A673 (cell line): ENCODE data around the gene PLA2G4A.
"Not testable (repeated sequence)": the region's sequence is repeated elsewhere in the genome, so short reads cannot be mapped to it uniquely, and the experiment has no call there.

Experiments used
- CTCF ChIP-seq: fragments of 300-800, 200-600 bp; sonication (generic); conservative IDR thresholded peaks from 2 replicates; pipeline ENCODE4 v1.5.1; 2017; ENCODE audit warnings: low read depth, mild to moderate bottlenecking, antibody characterized with exemption, low read length, moderate library complexity, mixed read lengths
- EZH2 ChIP-seq: fragments of 200-600 bp; sonication (generic); IDR thresholded peaks from 2 replicates; pipeline ENCODE4 v1.6.1; 2017; ENCODE audit warnings: borderline replicate concordance, low read depth, mild to moderate bottlenecking, mixed read lengths, antibody characterized with exemption, low read length; ENCODE audit not compliant: poor library complexity, severe bottlenecking

DNA sequence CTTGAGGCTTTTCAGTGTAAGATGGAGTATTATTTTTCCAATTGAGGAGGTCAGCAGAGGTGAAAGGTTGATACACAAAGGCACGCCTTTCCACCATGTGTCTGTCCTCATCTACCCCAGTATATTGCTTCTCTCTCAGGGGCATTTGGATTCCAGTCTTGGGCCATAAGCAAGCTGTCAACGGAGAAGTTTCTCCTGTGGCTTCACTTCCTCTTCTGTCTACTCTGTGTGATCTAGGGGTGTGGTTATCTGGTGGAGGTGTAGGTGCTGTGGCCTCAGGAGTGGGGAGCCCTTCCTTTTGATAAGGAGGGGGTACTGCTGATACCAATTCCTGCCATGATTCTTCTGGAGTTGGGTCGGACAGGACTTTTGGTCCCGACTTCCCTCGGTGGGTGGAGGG, 92.6 kb downstream of the PLA2G4A start:
- not testable (repeated sequence) for TF ChIP-seq CTCF, EZH2
